Colonic mucosa (tissue), 4 donors: ENCODE results near the gene SLC38A9. TPM values are rescaled to one million over a fixed set of nuclear protein-coding genes. Genes with fewer than 3 reads are reported as not detected.

Experiments used
- DNase-seq: peaks from one replicate; pipeline ENCODE4 v3.0.0-alpha.2; 2020
- H3K27ac ChIP-seq: fragments of 200-600 bp; one replicate; pipeline ENCODE4 v1.8.0; 2021
- H3K27me3 ChIP-seq: fragments of 200-600 bp; one replicate; pipeline ENCODE4 v1.8.0; 2021
- H3K36me3 ChIP-seq: fragments of 200-600 bp; one replicate; pipeline ENCODE4 v1.8.0; 2021
- H3K4me1 ChIP-seq: fragments of 200-600 bp; one replicate; pipeline ENCODE4 v1.8.0; 2021; ENCODE audit warnings: mild to moderate bottlenecking
- H3K4me3 ChIP-seq: fragments of 200-600 bp; one replicate; pipeline ENCODE4 v1.8.0; 2021
- H3K9ac ChIP-seq, 2 donors: one replicate each; pipeline ENCODE4 v1.7.0; 2013; ENCODE audit warnings: control low read depth in 2 of 2, low read depth in 2 of 2, low read length in 2 of 2
- H3K9me3 ChIP-seq: fragments of 200-600 bp; one replicate; pipeline ENCODE4 v1.8.0; 2021
- CTCF ChIP-seq: fragments of 200-600 bp; IDR thresholded peaks from one replicate; pipeline ENCODE4 v1.8.0; 2022; ENCODE audit warnings: antibody characterized with exemption, mild to moderate bottlenecking
- intact Hi-C: fragments of 100-400 bp; cut with DNase I; formaldehyde crosslinking; loops from one replicate; pipeline ENCODE4 v1.14.1; 2022
- total RNA-seq, 2 donors: library from RNA; stranded (reverse); fragmentation: NEBNext Ultra II Directional in 1 of 2; extraction: Animal tissue kit (Norgen Biotek cat#: 25700) in 1 of 2; gene quantifications; one replicate each; pipeline ENCODE4 v1.2.1, GENCODE V29; 2021
- donor health status: healthy.
- donor health status: DM: no; HTN: no; CAD: no.
- donor health status: DM: no; HTN: no; CAD: no.

Gene SLC38A9
- total RNA-seq, 2 donors from 2014 or later, result 17.3 to 20.0 TPM

- Histone ChIP-seq H3K9me3 (no peaks in the 10 kb centered on the region), H3K4me3 (no peak overlapping the region), H3K27me3 (no peaks in the 10 kb centered on the region), H3K9ac (peak overlapping the region in 1 of 2 donors; percentile 19), H3K36me3 (no peaks in the 10 kb centered on the region), H3K27ac (no peak overlapping the region), H3K4me1 (no peaks in the 10 kb centered on the region)
- intact Hi-C loops, result no loop called here
- TF ChIP-seq CTCF, result no peak
- DNase-seq, result no peak
Measured at GRCh38 chr5:55638051-55638450, 74.1 kb downstream of the SLC38A9 start.

GRCh38 chr5:55636683-55637082 is 75.4 kb downstream of the SLC38A9 start:
- Histone ChIP-seq H3K4me3 (no peak overlapping the region), H3K27me3 (no peaks in the 10 kb centered on the region), H3K36me3 (no peaks in the 10 kb centered on the region), H3K9me3 (no peaks in the 10 kb centered on the region), H3K27ac (peak overlapping the region; percentile 24), H3K9ac (no peak overlapping the region), H3K4me1 (no peaks in the 10 kb centered on the region)
- DNase-seq, result peak; percentile 62
- intact Hi-C loops, result no loop called here
- no peak for TF ChIP-seq CTCF

- Histone ChIP-seq H3K27ac (peak overlapping the region; percentile 24), H3K9ac (no peak overlapping the region), H3K9me3 (no peaks in the 10 kb centered on the region), H3K27me3 (no peaks in the 10 kb centered on the region), H3K4me3 (no peak overlapping the region), H3K4me1 (no peaks in the 10 kb centered on the region), H3K36me3 (no peaks in the 10 kb centered on the region)
- DNase-seq, result no peak
- intact Hi-C loops, result no loop called here
- TF ChIP-seq CTCF, result no peak
Measured at GRCh38 chr5:55636177-55636576, 75.9 kb downstream of the SLC38A9 start.

- intact Hi-C loops, result no loop called here
- Histone ChIP-seq H3K4me1 (no peaks in the 10 kb centered on the region), H3K9me3 (no peaks in the 10 kb centered on the region), H3K4me3 (no peak overlapping the region), H3K27ac (peak overlapping the region; percentile 39), H3K27me3 (no peaks in the 10 kb centered on the region), H3K36me3 (no peaks in the 10 kb centered on the region), H3K9ac (no peak overlapping the region)
- DNase-seq, result no peak
- no peak for TF ChIP-seq CTCF
Measured at GRCh38 chr5:55634866-55635265, 77.3 kb downstream of the SLC38A9 start.

GRCh38 chr5:55634209-55634805 is 77.8 kb downstream of the SLC38A9 start:
- Histone ChIP-seq H3K36me3 (no peaks in the 10 kb centered on the region), H3K9ac (no peak overlapping the region), H3K27ac (peak overlapping the region; percentile 39), H3K9me3 (no peaks in the 10 kb centered on the region), H3K4me1 (no peaks in the 10 kb centered on the region), H3K27me3 (no peaks in the 10 kb centered on the region), H3K4me3 (no peak overlapping the region)
- no peak for TF ChIP-seq CTCF
- DNase-seq, result no peak
- intact Hi-C loops, result no loop called here
